Fibroblast of upper back skin (primary cell): Measurements from ENCODE around the gene SFXN4.
"Not testable (repeated sequence)": the region's sequence is repeated elsewhere in the genome, so short reads cannot be mapped to it uniquely, and the experiment has no call there.

Experiments
- DNase-seq: peaks from one replicate; pipeline ENCODE4 v3.0.0-alpha.2; 2013

Gene SFXN4

DNA sequence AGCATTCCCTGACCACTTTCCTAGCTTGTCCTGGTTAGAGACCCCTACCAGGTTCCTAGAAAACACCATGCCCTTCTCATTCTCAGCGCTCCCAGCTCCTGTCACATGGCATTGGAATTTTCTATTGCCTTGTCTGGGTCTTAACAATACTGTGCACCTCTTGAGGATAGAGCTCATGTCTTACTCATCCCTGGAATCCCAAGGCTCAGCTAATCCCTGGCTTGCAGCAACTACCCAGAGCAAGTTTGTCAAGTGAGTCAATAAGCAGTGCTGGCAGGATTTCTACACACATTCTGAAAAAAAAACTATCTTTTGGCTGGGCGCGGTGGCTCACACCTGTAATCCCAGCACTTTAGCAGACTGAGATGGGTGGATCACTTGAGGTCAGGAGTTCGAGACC is 24.8 kb upstream of the SFXN4 start:
- peak; percentile 98 for DNase-seq

DNA sequence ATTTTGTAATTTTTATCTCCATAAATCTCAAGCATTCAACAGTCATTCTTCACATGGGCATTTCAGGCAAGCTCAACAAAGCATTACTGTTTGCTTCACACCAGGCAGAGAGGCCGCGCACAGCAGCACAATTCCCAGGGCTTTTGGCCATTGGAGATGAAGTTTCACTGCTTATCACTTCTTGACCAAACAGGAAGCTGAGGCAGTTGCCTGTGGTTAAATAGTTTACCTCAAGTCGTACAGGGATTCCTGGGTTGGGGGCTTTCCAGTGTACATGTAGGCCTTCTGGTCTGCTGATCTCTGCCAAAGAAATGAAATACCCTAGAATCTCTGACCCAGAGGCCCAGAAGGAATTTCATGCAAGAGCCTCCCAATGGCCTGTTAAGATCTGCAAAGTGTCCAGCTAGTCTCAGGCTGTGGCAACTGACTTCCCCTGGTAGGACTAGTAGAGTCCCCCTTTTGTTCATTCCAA is 24.3 kb upstream of the SFXN4 start:
- peak; percentile 62 for DNase-seq

DNA sequence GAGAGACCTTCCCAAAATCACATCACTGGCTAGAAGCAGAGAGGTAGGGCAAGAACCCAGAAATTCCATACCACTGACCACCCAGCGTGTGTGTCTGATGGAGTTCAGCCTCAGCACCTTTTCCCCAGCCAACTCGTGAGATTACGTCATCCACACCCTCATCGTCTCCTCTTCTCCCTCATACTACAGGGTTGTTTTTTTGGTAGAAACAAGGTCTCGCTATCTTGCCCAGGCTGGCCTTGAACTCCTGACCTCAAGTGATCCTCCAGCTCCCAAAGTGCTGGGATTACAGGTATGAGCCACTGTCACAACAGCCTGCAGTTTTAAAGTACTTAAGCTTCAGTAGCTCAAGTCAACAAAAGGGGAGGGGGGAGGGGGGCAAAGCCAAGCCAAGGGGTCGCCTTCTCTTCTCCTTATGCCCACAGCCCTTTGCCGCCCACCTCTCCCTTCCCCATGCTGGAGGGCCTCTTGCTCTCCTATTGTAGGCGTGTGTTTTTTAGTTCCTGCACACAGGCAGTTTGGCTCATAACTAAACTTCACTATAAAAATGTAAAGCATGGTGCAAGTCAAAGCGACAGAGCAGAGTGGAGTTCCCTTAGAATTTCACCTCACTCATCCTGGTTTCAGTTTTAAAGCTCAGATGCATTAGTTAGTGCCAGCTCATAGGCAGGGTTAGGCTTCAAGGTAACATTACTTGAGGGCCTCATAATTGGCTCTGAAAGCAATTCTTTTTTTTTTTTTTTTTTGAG is 18.3 kb upstream of the SFXN4 start:
- no peak for DNase-seq

DNA sequence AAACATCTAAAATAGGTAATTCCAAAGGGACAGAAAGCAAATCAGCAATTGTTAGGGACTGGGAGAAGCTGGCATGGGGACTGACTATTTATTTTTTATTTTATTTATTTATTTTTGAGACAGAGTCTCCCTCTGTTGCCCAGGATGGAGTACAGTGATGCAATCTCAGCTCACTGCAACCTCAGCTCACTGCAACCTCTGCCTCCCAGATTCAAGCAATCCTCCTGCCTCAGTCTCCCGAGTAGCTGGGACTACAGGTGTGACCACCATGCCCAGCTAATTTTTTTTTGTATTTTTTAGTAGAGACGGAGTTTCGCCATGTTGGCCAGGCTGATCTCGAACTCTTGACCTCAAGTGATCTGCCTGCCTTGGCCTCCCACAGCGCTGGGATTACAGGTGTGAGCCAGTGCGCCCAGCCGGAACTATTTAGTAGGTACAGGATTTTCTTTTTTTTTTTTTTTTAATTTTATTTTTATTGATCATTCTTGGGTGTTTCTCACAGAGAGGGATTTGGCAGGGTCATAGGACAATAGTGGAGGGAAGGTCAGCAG is 15.4 kb upstream of the SFXN4 start:
- not testable (repeated sequence) for DNase-seq

DNA sequence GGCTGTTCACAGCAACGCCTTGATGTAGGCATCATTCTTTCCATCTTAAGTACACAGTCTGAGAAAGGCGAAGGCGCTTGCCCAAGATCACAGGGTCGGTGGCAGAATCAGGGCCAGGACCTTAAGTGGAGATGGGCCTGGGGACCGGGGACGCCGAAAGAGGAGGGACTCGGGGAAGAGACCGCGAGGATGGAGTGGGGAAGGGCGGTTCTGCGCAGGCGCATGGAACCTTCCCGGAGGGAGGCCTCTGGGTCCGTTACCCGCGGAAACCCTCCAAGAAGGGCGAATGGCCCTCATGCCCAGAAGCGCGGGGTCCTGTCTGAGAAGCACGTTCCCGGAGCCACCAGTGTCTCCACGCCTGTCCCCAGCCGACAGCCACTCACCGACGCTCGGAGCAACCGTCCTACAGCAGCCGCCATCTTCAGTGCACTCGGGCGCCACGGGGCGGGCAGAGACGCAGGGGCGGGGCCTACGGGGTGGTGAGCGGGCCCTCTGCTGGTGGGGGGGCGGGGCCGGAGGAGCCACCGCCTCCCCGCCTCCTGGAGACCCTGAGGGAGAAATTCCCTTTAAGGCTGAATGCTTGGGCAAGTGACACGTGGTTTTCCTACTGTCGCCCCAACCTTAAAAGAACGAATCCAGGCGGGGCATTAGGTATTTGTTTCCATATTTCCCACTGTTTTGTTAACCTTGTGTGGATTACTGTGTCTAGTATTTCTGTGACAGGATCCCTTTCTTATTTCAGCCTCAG is 13.0 kb upstream of the SFXN4 start, which contains the start of gene PRDX3:
PRDX3 (minus strand) TSS at position 441 of the 748 bp plus-strand sequence; CDS start at position 419, 22 bp downstream.
- DNase-seq = peak; percentile 91

DNA sequence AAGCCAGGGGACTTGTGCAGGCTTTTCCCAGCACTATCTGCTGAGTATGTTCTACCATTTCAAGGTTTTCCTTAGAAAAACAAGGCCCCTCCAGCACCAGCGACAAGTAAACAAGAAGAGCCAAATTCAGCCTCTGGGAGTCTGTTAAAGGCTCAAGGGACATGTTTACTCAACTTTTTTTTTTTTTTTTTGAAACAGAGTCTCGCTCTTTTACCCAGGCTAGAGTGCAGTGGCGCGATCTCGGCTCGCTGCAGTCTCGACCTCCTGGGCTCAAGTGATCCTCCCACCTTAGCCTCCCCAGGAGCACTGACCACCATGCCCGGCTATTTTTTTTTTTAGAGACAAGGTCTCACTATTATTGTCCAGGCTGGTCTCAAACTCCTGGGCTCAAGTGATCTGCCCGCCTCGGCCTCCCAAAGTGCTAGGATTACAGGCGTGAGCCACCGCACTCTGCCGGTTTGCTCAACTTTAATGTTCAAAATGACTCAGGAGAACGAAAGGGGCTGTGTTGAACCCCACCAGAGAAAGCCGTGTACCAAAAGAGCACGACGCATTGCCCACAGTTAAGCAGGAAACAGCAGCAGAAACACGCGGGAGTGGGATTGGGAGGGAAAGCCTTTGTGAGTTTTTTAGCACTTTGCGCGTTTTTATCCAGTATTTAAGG is 12.3 kb upstream of the SFXN4 start:
- DNase-seq = peak; percentile 24

DNA sequence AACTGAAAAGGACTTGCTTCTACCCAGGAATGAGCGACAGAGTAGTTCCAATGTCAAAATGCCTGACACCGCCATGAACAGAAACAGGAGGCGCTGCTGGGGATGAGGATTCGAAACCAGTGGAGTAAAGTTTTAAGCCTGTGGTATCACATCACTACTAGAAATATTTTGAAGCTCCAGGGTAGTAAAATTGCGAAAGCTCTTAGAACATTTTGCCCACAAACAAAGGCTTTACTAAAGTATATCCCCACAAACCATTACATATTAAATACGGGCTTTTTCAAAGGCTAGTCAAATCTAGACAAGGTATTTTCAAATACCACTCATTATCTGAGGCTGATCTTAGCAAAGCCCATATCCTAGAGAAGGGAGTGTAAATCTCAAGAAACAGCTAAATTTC is 10.7 kb upstream of the SFXN4 start:
- no peak for DNase-seq

DNA sequence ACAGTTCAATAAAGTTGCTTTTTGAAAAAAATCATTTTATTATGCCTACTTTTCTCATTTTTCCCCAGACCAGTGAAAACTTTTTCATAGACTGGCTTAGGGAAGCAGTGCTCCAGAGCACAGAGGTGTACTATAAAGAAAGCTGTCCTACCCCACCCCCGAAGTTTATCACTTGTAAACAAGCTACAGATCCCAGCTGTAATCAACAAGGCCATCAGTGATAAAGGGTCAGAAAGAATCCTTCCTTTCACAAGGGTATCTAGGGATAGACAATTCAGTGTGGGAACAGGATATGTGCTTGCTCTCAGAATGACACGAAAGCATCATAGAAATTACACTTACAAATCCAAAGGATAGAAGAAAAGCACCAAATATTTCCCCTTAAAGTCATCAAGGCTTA is 8.6 kb upstream of the SFXN4 start:
- DNase-seq = no peak

DNA sequence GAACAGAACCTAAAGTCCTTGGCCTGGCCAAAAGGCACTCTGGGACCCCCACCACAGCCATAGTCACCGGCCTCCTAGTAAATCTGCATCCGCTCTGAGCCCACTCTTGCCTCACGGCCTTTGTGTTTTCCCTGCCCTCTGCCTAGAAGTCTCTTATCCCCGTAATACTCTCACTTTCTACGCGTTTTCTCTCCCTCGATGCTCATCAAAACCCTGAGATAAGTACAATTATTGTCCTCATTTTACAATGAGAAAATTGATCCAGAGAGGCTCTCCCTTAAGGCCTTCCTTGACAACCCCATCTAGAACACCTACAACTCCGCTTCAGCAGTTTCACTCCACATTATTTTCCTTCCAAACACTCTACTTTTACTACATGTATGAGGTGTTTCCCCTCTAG is 1.5 kb upstream of the SFXN4 start:
- no peak for DNase-seq

DNA sequence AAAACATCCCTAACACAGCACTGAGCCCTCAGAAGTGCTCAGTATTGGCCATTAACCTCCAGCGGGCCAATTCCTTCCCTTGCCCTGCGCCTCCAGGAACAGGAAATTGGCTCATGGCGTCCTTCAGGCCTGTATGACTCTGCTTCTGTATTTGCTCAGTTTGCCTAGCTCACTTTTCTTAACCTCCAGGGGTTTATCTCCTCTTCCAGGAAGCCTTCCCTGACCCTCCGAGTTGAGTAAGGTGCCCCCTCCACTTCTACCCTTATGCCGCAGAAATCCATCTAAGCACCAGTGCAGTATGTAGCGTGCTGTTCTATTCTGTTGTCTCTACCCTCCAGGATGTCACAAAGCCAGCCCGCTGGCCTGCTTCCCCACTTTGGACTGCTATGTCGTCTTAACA is 1.1 kb upstream of the SFXN4 start:
- no peak for DNase-seq

DNA sequence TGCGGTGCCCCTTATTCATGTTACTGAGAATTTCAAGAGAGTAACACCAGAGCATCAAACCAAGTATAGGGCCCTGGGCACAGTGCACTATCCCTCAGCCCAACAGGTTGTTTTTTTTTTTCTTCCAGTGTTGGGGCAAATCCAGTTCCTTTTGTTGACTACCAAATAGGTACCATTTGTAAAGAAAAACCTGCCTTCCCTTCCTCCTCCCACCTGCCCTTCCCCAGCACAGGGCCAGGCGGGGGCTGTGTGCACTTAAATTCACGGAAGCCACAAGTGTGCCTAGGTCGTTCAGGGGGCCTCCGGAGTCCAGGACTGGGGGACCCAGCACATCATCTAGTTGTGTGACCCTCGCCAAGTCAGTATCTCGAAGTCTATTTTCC is 595 bp upstream of the SFXN4 start:
- DNase-seq = no peak

DNA sequence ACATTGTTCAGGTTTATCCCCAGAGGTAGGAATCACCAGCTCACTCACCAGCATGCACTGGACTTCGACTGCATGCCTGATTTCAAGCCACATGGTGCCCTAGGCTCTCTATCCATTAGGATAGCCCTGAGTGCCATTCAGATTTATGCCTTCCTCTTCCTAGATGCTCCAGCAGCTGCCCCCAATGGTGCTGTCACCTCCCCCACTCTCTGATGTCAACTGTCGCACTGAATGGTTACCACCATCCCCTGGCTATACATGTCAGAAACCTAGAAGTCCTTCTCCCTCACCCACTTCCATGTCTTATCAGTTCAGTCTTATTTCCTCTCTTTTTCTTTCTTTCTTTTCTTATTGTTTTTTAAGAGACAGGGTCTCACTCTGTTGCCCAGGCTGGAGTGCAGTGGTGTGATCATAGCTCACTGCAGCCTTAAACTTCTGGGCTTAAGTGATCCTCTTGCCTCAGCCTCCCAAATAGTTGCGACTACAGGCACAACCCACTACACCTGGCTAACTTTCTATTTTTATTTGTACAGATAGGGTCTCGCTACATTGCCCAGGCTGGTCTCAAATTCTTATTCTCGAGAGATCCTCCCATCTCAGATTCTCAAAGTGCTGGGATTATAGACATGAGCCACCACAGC is 2.9 kb downstream of the SFXN4 start:
- no peak for DNase-seq

DNA sequence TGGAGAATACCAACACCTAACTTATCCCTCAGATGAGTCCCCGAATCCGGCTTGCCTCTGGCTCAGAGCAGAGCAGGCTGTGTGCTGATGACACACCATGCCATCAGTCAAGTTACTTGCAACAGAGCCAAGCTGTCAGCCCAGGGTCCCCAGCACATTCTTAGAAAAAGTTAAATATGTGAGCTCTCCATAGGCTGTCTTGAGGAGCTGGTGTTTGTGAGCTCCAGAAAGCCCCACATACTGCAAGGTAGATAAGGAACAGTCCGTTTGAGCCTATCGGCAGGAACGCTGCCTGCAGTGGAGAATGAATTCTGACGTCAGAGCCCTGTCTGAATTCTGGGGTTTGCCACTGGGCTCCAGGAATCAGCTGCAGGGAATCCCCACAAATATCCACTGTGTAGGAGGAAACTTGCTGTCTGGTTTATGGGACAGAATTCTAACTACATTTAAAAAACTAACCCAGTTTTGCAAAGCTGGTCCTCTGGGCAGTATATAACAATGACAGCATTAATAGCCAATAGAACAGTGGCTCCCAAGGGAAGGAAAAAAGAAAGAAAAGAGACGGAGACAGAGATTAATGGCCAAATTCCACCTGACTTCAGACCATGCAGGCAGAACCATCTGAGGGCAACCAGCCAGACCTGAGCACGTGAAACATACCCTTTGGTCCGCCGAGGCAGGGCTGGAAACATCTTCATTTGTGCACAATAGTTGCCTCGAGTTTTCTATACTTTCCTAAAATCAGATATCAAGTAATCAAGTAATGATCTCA is 3.6 kb downstream of the SFXN4 start:
- peak; percentile 67 for DNase-seq

DNA sequence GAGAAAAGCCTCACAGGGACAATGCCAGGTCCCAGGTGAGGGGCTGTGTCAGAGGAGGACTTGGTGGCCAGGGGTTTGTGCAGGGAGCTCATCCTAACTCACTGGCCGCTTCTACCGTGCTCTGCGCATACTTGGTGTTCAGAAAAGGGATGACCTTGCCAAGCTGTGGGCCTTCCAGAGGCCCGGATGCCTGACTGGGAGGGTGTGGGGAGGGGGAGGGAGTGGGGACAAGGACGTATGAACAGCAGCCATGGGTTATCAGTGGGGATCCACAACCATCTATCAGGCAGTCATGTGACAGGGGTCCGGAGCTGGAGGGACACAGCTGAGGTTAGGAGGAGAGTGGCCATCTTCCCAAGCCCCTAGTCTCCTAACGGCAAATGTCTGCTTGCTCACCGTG is 6.2 kb downstream of the SFXN4 start:
- no peak for DNase-seq

DNA sequence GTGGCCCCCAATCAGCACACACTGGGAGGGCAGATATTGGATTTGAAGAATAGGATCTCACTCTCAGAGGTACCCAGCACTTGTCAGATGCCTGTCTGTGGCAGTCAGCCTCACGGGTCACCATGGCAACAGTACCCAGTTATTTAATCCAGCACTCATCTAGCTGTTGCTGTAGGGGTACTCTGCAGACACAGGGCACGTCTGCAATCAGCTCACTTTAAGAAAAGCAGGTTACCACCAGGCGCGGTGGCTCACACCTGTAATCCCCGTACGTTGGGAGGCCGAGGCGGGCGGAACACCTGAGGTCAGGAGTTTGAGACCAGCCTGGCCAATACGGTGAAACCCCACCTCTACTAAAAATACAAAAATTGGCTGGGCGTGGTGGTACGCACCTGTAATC is 11.9 kb downstream of the SFXN4 start:
- no peak for DNase-seq

DNA sequence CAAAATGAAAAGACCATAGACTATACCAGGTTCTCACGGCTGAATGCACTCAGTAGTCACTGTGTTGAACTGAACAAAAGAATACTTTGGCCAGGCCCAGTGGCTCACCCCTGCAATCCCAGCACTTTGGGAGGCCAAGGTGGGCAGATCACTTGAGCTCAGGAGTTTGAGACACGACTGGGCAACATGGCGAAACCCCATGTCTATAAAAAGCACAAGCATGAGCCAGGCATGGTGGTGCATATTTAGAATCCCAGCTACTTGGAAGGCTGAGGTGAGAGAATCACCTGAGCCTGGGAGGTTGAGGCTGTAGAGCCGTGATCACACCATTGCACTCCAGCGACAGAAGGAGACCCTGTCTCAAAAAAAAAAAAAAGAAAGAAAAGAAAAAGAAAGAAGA is 12.5 kb downstream of the SFXN4 start:
- DNase-seq = no peak

DNA sequence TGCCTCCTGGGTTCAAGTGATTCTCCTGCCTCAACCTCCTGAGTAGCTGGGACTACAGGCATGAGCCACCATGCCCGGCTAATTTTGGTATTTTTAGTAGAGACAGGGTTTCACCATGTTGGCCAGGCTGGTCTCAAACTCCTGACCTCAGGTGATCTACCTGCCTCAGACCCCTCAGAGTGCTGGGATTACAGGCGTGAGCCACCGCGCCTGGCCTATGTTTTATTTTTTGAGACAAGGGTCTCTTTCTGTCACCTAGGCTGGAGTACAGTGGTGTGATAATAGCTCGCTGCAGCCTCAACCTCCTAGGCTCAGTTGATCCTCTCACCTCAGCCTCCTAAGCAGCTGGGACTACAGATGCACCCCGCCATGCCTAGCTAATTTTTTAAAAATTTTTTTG is 13.9 kb downstream of the SFXN4 start:
- DNase-seq = not testable (repeated sequence)

DNA sequence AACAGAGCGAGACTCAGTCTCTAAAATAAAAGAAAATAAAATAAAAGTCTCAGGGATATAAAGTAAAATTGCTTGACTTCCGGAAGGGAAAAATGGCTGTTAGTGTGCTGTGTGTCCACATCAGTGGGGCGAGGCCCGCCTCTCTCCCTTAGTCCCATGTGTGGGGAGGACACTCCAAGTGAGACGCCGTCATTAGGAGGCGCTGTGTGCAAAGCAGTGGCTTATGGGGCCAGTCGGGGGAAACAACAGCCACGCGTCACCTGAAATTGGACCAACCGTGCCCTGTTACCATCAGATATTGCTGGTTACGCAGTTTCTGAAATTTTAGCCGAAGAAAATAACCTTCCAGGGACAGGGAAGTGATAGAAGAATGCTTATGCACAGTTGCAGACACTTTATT is 15.8 kb downstream of the SFXN4 start:
- DNase-seq = no peak

DNA sequence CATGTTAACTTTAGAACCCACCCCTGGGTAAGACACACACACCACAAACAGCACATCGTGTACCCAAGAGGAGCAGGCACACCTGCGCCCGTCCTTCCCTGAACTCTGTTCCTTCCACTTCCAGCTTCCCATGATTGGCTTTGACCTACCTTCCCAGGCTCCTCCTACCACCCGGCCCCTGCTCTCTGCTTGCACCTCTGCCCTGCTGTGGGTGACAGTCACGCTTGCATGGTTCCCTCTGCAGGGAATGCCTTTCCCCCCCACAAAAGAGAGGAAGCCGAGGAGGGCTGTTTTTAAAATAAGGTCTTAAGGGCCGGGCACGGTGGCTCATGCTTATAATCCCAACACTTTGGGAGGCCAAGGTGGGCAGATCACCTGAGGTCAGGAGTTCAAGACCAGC is 16.4 kb downstream of the SFXN4 start:
- no peak for DNase-seq

DNA sequence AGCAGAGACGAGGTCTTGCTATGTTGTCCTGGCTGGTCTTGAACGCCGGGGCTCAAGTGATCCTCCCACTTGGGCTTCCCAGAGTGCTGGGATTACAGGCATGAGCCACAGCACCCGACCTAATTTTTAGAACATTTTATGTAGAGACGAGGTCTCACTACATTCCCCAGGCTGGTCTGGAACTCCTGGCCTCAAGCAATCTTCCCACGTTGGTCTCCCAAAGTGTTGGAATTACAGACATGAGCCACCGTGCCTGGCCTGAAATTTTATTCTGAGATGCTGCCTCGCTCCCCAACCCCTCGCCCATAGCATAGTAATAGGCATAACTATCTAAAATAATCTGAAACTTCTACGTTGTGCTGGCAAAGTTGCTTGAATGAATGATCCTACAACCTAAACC is 21.9 kb downstream of the SFXN4 start:
- DNase-seq = no peak

DNA sequence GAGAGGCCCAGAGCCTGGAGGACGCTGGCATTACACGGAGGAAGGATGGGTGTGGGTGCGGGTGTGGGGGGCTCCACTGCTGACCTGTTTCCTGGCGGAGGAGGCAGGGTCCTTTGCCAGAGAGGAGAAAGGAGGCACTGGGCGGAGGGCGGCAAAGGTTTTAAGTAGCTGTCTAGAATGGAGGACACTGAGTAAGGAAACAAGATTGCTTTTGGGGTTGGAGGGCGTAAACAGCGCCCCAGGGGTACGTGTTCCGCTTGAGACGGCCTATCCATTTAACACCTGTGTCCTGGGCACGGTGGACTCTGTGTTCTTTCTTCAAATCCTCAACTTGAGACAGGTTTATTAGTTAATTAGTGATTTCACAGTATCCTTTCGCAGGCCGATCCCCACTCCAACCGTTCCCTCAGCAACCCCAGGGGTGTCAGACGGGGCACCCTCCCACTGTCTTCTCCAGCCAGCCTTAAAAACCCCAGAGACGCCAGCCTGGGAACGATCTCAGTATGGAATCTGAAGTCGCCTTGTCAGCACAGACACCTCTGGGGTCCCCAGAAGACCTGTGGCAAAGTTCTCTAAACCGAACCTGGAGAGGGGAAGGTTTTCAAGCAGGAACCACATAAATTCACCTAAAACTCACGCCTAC is 24.8 kb downstream of the SFXN4 start:
- no peak for DNase-seq
